ENCODE measurements around the gene PCLO. TPM values are rescaled to one million over a fixed set of nuclear protein-coding genes. Genes with fewer than 3 reads are reported as not detected.

PCLO gene
- total and polyA plus RNA-seq, 2 experiments from 2014 or later: 0.77 to 1.1 TPM

DNA sequence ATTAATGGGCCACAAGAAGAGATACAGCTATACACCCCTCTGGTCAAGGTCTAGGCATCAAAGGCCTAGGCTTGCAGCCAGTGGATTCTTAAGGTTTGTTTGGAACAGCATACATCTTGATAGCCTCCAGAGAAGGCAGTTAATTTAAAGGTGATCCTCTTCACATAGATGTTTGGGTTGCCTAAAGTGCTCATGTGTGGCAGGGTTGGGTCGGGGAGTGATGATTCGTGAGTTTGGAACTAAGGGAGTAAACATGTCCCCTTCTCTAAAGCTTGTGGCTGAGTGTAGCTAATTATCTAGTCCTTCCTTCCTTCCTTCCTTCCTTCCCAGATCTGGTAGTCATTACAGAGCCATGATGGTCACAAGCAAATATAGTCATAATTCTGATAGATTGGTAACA lies 12.4 kb downstream of the PCLO start:
- Histone ChIP-seq H3K27ac (no peak overlapping the region), H3K27me3 (no peaks in the 10 kb centered on the region), H3K9me3 (ENCODE audit: low read depth) (no peaks in the 10 kb centered on the region), H3K4me1 (ENCODE audit: low read depth) (no peaks in the 10 kb centered on the region), H3K36me3 (no peaks in the 10 kb centered on the region), H3K4me3 (no peak overlapping the region)
- DNase-seq (ENCODE audit: low read depth in 1 of 2, low spot score in 1 of 2): no peak
- TF ChIP-seq, protein P1, sequence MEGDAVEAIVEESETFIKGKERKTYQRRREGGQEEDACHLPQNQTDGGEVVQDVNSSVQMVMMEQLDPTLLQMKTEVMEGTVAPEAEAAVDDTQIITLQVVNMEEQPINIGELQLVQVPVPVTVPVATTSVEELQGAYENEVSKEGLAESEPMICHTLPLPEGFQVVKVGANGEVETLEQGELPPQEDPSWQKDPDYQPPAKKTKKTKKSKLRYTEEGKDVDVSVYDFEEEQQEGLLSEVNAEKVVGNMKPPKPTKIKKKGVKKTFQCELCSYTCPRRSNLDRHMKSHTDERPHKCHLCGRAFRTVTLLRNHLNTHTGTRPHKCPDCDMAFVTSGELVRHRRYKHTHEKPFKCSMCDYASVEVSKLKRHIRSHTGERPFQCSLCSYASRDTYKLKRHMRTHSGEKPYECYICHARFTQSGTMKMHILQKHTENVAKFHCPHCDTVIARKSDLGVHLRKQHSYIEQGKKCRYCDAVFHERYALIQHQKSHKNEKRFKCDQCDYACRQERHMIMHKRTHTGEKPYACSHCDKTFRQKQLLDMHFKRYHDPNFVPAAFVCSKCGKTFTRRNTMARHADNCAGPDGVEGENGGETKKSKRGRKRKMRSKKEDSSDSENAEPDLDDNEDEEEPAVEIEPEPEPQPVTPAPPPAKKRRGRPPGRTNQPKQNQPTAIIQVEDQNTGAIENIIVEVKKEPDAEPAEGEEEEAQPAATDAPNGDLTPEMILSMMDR (IDR thresholded peaks at IDR 0.05; ENCODE audit: low read depth, low read length): no peak

DNA sequence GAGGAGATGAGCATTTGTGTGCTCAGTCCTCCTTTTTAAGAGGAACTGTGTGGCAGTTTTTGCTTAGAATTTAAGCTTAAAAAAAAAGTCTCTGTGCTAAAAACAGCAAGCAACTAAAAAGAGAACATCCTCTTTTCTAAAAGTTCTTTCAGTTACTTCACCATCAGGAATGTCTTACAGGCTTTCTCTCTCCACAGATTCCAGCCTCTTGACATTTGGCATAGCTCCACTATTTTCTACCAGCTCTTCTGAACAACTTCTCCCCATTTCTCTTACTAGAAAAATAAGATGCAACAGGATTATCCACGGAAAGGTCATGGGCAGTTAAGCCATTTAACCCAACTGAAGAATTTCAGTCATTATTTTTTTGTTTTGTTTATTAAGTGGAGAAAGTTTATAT lies 13.2 kb downstream of the PCLO start:
- H3K4me3 ChIP-seq: no peak overlapping the region
- peak in 1 of 2 donors; percentile 12 for DNase-seq (ENCODE audit: low read depth in 1 of 2, low spot score in 1 of 2)

DNA sequence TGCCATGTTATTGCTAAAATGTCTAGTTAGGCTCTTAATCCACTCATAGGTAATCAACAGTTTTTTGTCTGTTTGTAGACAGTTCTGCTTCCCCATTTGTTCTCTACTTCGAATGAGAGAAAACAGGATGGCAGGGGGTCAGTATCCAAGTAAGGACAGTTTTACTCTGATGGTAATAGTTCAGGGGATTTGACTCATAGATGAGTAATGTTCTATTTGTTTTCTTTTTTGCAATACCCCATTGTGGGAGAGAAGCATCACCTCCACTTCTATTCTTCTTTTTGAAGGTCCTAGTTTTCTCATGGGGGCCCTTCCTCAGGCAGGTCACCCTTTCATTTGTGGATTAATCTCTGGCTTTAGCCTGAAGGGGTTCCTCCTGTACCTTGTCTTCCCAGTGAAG lies 13.9 kb downstream of the PCLO start:
- peak in 1 of 2 donors; percentile 8 for DNase-seq (ENCODE audit: low read depth in 1 of 2, low spot score in 1 of 2)
- H3K27ac ChIP-seq: no peak overlapping the region
- no peaks in the 10 kb centered on the region for H3K9me3 ChIP-seq (ENCODE audit: low read depth)
- TF ChIP-seq, protein P1 (IDR thresholded peaks at IDR 0.05; ENCODE audit: low read depth, low read length): no peak
- no peaks in the 10 kb centered on the region for H3K27me3 ChIP-seq
- H3K4me3 ChIP-seq: no peak overlapping the region
- no peaks in the 10 kb centered on the region for H3K36me3 ChIP-seq
- H3K4me1 ChIP-seq (ENCODE audit: low read depth): no peaks in the 10 kb centered on the region

More for the DNA sequence above, 13.2 kb downstream of the PCLO start:
- Histone ChIP-seq H3K27me3 (no peaks in the 10 kb centered on the region), H3K9me3 (ENCODE audit: low read depth) (no peaks in the 10 kb centered on the region), H3K4me1 (ENCODE audit: low read depth) (no peaks in the 10 kb centered on the region), H3K27ac (no peak overlapping the region), H3K36me3 (no peaks in the 10 kb centered on the region)
- TF ChIP-seq, protein P1 (IDR thresholded peaks at IDR 0.05; ENCODE audit: low read depth, low read length): no peak

DNA sequence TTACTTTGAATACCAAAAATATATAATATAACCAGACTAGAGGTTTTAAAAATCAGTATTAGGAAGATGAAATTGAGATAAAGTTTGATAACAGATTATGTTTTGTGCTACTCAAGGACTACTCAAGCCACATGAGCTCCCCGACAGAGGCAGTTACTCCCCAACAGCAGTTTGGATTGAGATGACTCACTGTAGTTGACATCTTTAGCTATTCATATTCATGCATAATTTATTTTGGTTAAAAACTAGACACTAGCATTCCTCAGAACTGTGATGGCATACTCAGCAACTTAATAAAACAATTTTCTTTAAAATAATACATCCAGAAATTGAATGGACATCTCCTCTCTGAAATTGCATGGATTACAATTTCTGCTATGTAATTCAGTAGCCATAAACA lies 19.6 kb downstream of the PCLO start:
- H3K4me1 ChIP-seq (ENCODE audit: low read depth): no peaks in the 10 kb centered on the region
- no peaks in the 10 kb centered on the region for H3K9me3 ChIP-seq (ENCODE audit: low read depth)
- TF ChIP-seq, protein P1 (IDR thresholded peaks at IDR 0.05; ENCODE audit: low read depth, low read length): no peak
- H3K27ac ChIP-seq: no peak overlapping the region
- H3K4me3 ChIP-seq: no peak overlapping the region
- H3K36me3 ChIP-seq: no peaks in the 10 kb centered on the region
- DNase-seq (ENCODE audit: low read depth in 1 of 2, low spot score in 1 of 2): no peak
- H3K27me3 ChIP-seq: no peaks in the 10 kb centered on the region

DNA sequence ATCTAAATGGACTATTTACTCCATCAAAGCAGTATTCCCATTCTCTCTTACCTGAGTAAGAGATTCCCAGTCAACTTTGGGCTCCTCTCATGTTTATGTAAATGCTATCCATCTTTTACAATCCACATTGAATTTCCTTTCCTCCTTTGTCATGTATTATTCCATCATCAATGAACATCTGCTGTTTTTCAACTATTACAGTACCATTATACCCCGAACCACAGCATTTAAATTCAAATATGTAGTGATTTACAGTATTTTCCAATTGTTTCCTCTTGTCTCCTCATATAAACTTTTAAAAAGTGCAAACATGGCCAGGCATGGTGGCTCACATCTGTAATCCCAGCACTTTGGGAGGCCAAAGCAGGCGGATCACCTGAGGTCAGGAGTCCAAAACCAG lies 20.3 kb downstream of the PCLO start:
- Histone ChIP-seq H3K4me3 (no peak overlapping the region), H3K4me1 (ENCODE audit: low read depth) (no peaks in the 10 kb centered on the region), H3K9me3 (ENCODE audit: low read depth) (no peaks in the 10 kb centered on the region), H3K27me3 (no peaks in the 10 kb centered on the region), H3K27ac (no peak overlapping the region), H3K36me3 (no peaks in the 10 kb centered on the region)
- DNase-seq (ENCODE audit: low read depth in 1 of 2, low spot score in 1 of 2): no peak
- TF ChIP-seq, protein P1 (IDR thresholded peaks at IDR 0.05; ENCODE audit: low read depth, low read length): no peak

DNA sequence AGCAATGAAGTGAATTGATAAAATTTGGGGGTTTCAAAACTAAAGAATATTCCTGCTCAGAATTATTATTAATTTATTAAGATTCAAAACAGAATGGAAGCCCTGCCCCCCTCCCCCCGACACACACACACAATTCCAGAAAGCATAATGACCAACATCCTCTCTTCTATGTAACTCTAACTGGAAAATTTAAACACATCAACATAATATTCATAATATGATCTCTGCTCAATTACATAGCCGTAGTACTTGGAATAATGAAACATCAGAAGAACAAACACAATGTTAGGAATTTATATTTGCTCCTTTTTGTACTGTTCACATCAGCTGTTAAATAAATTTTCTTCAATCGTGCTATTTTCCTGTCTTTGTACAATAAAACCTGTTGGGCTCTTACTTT lies 20.8 kb downstream of the PCLO start:
- Histone ChIP-seq H3K4me3 (no peak overlapping the region), H3K36me3 (no peaks in the 10 kb centered on the region), H3K4me1 (ENCODE audit: low read depth) (no peaks in the 10 kb centered on the region), H3K27me3 (no peaks in the 10 kb centered on the region), H3K27ac (no peak overlapping the region), H3K9me3 (ENCODE audit: low read depth) (no peaks in the 10 kb centered on the region)
- no peak for DNase-seq (ENCODE audit: low read depth in 1 of 2, low spot score in 1 of 2)
- TF ChIP-seq, protein P1 (IDR thresholded peaks at IDR 0.05; ENCODE audit: low read depth, low read length): no peak
